ENCODE measurements around the gene IQGAP1.

The IQGAP1 gene

GRCh38 chr15:90362936-90363212, 25.2 kb upstream of the IQGAP1 start:
- no peaks in the 10 kb centered on the region for H4K20me1 ChIP-seq (ENCODE audit: insufficient read depth, low read length)
- H3K4me2 ChIP-seq (ENCODE audit: low read length): no peak overlapping the region
- H2AFZ ChIP-seq (ENCODE audit: low read length): no peak overlapping the region
- H3K9me2 ChIP-seq (ENCODE audit: low read depth, low read length): no peaks in the 10 kb centered on the region
- H3K9me3 ChIP-seq (ENCODE audit: low read length): no peaks in the 10 kb centered on the region
- H3K36me3 ChIP-seq (ENCODE audit: insufficient read depth, low read length): no peaks in the 10 kb centered on the region
- no peaks in the 10 kb centered on the region for H3K79me2 ChIP-seq (ENCODE audit: insufficient read depth, low read length)
- H3K9ac ChIP-seq (ENCODE audit: low read length): no peak overlapping the region
- no peak overlapping the region for H3K4me3 ChIP-seq (ENCODE audit: low read depth, low read length, poor library complexity, severe bottlenecking)
- no peaks in the 10 kb centered on the region for H3K27me3 ChIP-seq (ENCODE audit: insufficient read depth, low read length)
- H3K4me1 ChIP-seq (ENCODE audit: insufficient read depth, low read length, severe bottlenecking): peaks cover 10% of the 10 kb centered on the region
- no peak overlapping the region for H3K27ac ChIP-seq (ENCODE audit: low read depth, low read length, poor library complexity, severe bottlenecking)
- TF ChIP-seq EZH2 (IDR thresholded peaks at IDR 0.05; ENCODE audit: borderline replicate concordance, low read length) (no peak), CTCF (IDR thresholded peaks at IDR 0.05; ENCODE audit: low read length) (no peak)
- no peaks in the 10 kb centered on the region for H3F3A ChIP-seq (ENCODE audit: insufficient read depth, low read length)

- Histone ChIP-seq H3F3A (ENCODE audit: insufficient read depth, low read length) (no peaks in the 10 kb centered on the region), H3K9me2 (ENCODE audit: low read depth, low read length) (no peaks in the 10 kb centered on the region), H3K36me3 (ENCODE audit: insufficient read depth, low read length) (no peaks in the 10 kb centered on the region), H3K9me3 (ENCODE audit: low read length) (no peaks in the 10 kb centered on the region), H3K4me3 (ENCODE audit: low read depth, low read length, poor library complexity, severe bottlenecking) (no peak overlapping the region), H3K4me2 (ENCODE audit: low read length) (no peak overlapping the region), H3K27ac (ENCODE audit: low read depth, low read length, poor library complexity, severe bottlenecking) (no peak overlapping the region), H2AFZ (ENCODE audit: low read length) (no peak overlapping the region), H4K20me1 (ENCODE audit: insufficient read depth, low read length) (no peaks in the 10 kb centered on the region), H3K4me1 (ENCODE audit: insufficient read depth, low read length, severe bottlenecking) (peaks cover 10% of the 10 kb centered on the region), H3K9ac (ENCODE audit: low read length) (no peak overlapping the region), H3K79me2 (ENCODE audit: insufficient read depth, low read length) (no peaks in the 10 kb centered on the region), H3K27me3 (ENCODE audit: insufficient read depth, low read length) (no peaks in the 10 kb centered on the region)
- TF ChIP-seq EZH2 (IDR thresholded peaks at IDR 0.05; ENCODE audit: borderline replicate concordance, low read length): no peak
- no peak for TF ChIP-seq CTCF (IDR thresholded peaks at IDR 0.05; ENCODE audit: low read length)
These were observed 23.8 kb upstream of the IQGAP1 start for GRCh38 chr15:90364251-90364650.

GRCh38 chr15:90365414-90366055, 22.5 kb upstream of the IQGAP1 start:
- Histone ChIP-seq H3K27me3 (ENCODE audit: insufficient read depth, low read length) (no peaks in the 10 kb centered on the region), H3K4me1 (ENCODE audit: insufficient read depth, low read length, severe bottlenecking) (peaks cover 16% of the 10 kb centered on the region), H3K9me2 (ENCODE audit: low read depth, low read length) (no peaks in the 10 kb centered on the region), H4K20me1 (ENCODE audit: insufficient read depth, low read length) (no peaks in the 10 kb centered on the region), H3K79me2 (ENCODE audit: insufficient read depth, low read length) (no peaks in the 10 kb centered on the region), H3K4me2 (ENCODE audit: low read length) (no peak overlapping the region), H3K4me3 (ENCODE audit: low read depth, low read length, poor library complexity, severe bottlenecking) (no peak overlapping the region), H3K9ac (ENCODE audit: low read length) (no peak overlapping the region), H3K9me3 (ENCODE audit: low read length) (no peaks in the 10 kb centered on the region), H3K27ac (ENCODE audit: low read depth, low read length, poor library complexity, severe bottlenecking) (no peak overlapping the region), H3F3A (ENCODE audit: insufficient read depth, low read length) (no peaks in the 10 kb centered on the region), H3K36me3 (ENCODE audit: insufficient read depth, low read length) (no peaks in the 10 kb centered on the region), H2AFZ (ENCODE audit: low read length) (no peak overlapping the region)
- no peak for TF ChIP-seq CTCF (IDR thresholded peaks at IDR 0.05; ENCODE audit: low read length)
- no peak for TF ChIP-seq EZH2 (IDR thresholded peaks at IDR 0.05; ENCODE audit: borderline replicate concordance, low read length)

Data from OCI-LY1 (cell line).